ENCODE measurements around the gene CHRM4. TPM values are rescaled to one million over a fixed set of nuclear protein-coding genes. Genes with fewer than 3 reads are reported as not detected.

Gene CHRM4
- 1.3 TPM for total RNA-seq

GRCh38 chr11:46391578-46392420, at the start of gene CHRM4:
Gene CHRM4 (minus strand): TSS chr11:46391776. CDS start chr11:46386557, 5,219 bp downstream.
- Histone ChIP-seq H3K27me3 (ENCODE audit: insufficient read depth, low read length) (peaks cover 54% of the 10 kb centered on the region), H3K4me3 (ENCODE audit: low read length) (no peak within 1 kb of the TSS), H3K9me3 (ENCODE audit: low read depth, low read length) (no peaks in the 10 kb centered on the region), H3K4me1 (ENCODE audit: insufficient read depth, low read length) (peaks cover 41% of the 10 kb centered on the region)

- Histone ChIP-seq H3K4me3 (ENCODE audit: low read length) (no peak overlapping the region), H3K27me3 (ENCODE audit: insufficient read depth, low read length) (no peaks in the 10 kb centered on the region), H3K9me3 (ENCODE audit: low read depth, low read length) (no peaks in the 10 kb centered on the region), H3K4me1 (ENCODE audit: insufficient read depth, low read length) (no peaks in the 10 kb centered on the region)
Measured at GRCh38 chr11:46438211-46438610, 46.6 kb upstream of the CHRM4 start.

GRCh38 chr11:46437122-46437689, 45.6 kb upstream of the CHRM4 start:
- H3K27me3 ChIP-seq (ENCODE audit: insufficient read depth, low read length), result no peaks in the 10 kb centered on the region
- H3K9me3 ChIP-seq (ENCODE audit: low read depth, low read length), result no peaks in the 10 kb centered on the region
- H3K4me3 ChIP-seq (ENCODE audit: low read length), result no peak overlapping the region
- no peaks in the 10 kb centered on the region for H3K4me1 ChIP-seq (ENCODE audit: insufficient read depth, low read length)

GRCh38 chr11:46436113-46436512, 44.5 kb upstream of the CHRM4 start:
- Histone ChIP-seq H3K27me3 (ENCODE audit: insufficient read depth, low read length) (no peaks in the 10 kb centered on the region), H3K9me3 (ENCODE audit: low read depth, low read length) (no peaks in the 10 kb centered on the region), H3K4me3 (ENCODE audit: low read length) (no peak overlapping the region), H3K4me1 (ENCODE audit: insufficient read depth, low read length) (no peaks in the 10 kb centered on the region)

GRCh38 chr11:46435679-46436078, 44.1 kb upstream of the CHRM4 start:
- Histone ChIP-seq H3K9me3 (ENCODE audit: low read depth, low read length) (no peaks in the 10 kb centered on the region), H3K4me1 (ENCODE audit: insufficient read depth, low read length) (no peaks in the 10 kb centered on the region), H3K27me3 (ENCODE audit: insufficient read depth, low read length) (no peaks in the 10 kb centered on the region), H3K4me3 (ENCODE audit: low read length) (no peak overlapping the region)

- H3K4me3 ChIP-seq (ENCODE audit: low read length), result no peak overlapping the region
- H3K27me3 ChIP-seq (ENCODE audit: insufficient read depth, low read length), result no peaks in the 10 kb centered on the region
- no peaks in the 10 kb centered on the region for H3K9me3 ChIP-seq (ENCODE audit: low read depth, low read length)
- no peaks in the 10 kb centered on the region for H3K4me1 ChIP-seq (ENCODE audit: insufficient read depth, low read length)
Measured at GRCh38 chr11:46431211-46431610, 39.6 kb upstream of the CHRM4 start.

GRCh38 chr11:46429717-46430116, 38.1 kb upstream of the CHRM4 start:
- Histone ChIP-seq H3K27me3 (ENCODE audit: insufficient read depth, low read length) (no peaks in the 10 kb centered on the region), H3K4me1 (ENCODE audit: insufficient read depth, low read length) (no peaks in the 10 kb centered on the region), H3K9me3 (ENCODE audit: low read depth, low read length) (no peaks in the 10 kb centered on the region), H3K4me3 (ENCODE audit: low read length) (no peak overlapping the region)

- H3K9me3 ChIP-seq (ENCODE audit: low read depth, low read length), result no peaks in the 10 kb centered on the region
- no peak overlapping the region for H3K4me3 ChIP-seq (ENCODE audit: low read length)
- no peaks in the 10 kb centered on the region for H3K27me3 ChIP-seq (ENCODE audit: insufficient read depth, low read length)
- H3K4me1 ChIP-seq (ENCODE audit: insufficient read depth, low read length), result no peaks in the 10 kb centered on the region
Measured at GRCh38 chr11:46427364-46427763, 35.8 kb upstream of the CHRM4 start.

GRCh38 chr11:46426233-46426991, 34.8 kb upstream of the CHRM4 start:
- H3K27me3 ChIP-seq (ENCODE audit: insufficient read depth, low read length), result no peaks in the 10 kb centered on the region
- H3K4me1 ChIP-seq (ENCODE audit: insufficient read depth, low read length), result no peaks in the 10 kb centered on the region
- H3K9me3 ChIP-seq (ENCODE audit: low read depth, low read length), result no peaks in the 10 kb centered on the region
- no peak overlapping the region for H3K4me3 ChIP-seq (ENCODE audit: low read length)

GRCh38 chr11:46422588-46422987, 31.0 kb upstream of the CHRM4 start:
- H3K4me1 ChIP-seq (ENCODE audit: insufficient read depth, low read length), result no peaks in the 10 kb centered on the region
- H3K4me3 ChIP-seq (ENCODE audit: low read length), result no peak overlapping the region
- no peaks in the 10 kb centered on the region for H3K27me3 ChIP-seq (ENCODE audit: insufficient read depth, low read length)
- no peaks in the 10 kb centered on the region for H3K9me3 ChIP-seq (ENCODE audit: low read depth, low read length)

GRCh38 chr11:46421257-46421880, 29.8 kb upstream of the CHRM4 start:
- no peaks in the 10 kb centered on the region for H3K27me3 ChIP-seq (ENCODE audit: insufficient read depth, low read length)
- no peaks in the 10 kb centered on the region for H3K4me1 ChIP-seq (ENCODE audit: insufficient read depth, low read length)
- no peak overlapping the region for H3K4me3 ChIP-seq (ENCODE audit: low read length)
- no peaks in the 10 kb centered on the region for H3K9me3 ChIP-seq (ENCODE audit: low read depth, low read length)

- Histone ChIP-seq H3K4me3 (ENCODE audit: low read length) (no peak overlapping the region), H3K4me1 (ENCODE audit: insufficient read depth, low read length) (no peaks in the 10 kb centered on the region), H3K9me3 (ENCODE audit: low read depth, low read length) (no peaks in the 10 kb centered on the region), H3K27me3 (ENCODE audit: insufficient read depth, low read length) (no peaks in the 10 kb centered on the region)
Measured at GRCh38 chr11:46420513-46420912, 28.9 kb upstream of the CHRM4 start.

- H3K27me3 ChIP-seq (ENCODE audit: insufficient read depth, low read length), result no peaks in the 10 kb centered on the region
- H3K9me3 ChIP-seq (ENCODE audit: low read depth, low read length), result no peaks in the 10 kb centered on the region
- H3K4me3 ChIP-seq (ENCODE audit: low read length), result no peak overlapping the region
- no peaks in the 10 kb centered on the region for H3K4me1 ChIP-seq (ENCODE audit: insufficient read depth, low read length)
Measured at GRCh38 chr11:46418751-46419150, 27.2 kb upstream of the CHRM4 start.

- Histone ChIP-seq H3K4me1 (ENCODE audit: insufficient read depth, low read length) (no peaks in the 10 kb centered on the region), H3K27me3 (ENCODE audit: insufficient read depth, low read length) (no peaks in the 10 kb centered on the region), H3K9me3 (ENCODE audit: low read depth, low read length) (no peaks in the 10 kb centered on the region), H3K4me3 (ENCODE audit: low read length) (no peak overlapping the region)
Measured at GRCh38 chr11:46417711-46418110, 26.1 kb upstream of the CHRM4 start.

GRCh38 chr11:46414879-46415278, 23.3 kb upstream of the CHRM4 start:
- Histone ChIP-seq H3K27me3 (ENCODE audit: insufficient read depth, low read length) (no peaks in the 10 kb centered on the region), H3K4me3 (ENCODE audit: low read length) (no peak overlapping the region), H3K4me1 (ENCODE audit: insufficient read depth, low read length) (no peaks in the 10 kb centered on the region), H3K9me3 (ENCODE audit: low read depth, low read length) (no peaks in the 10 kb centered on the region)

All from mononuclear cell (primary cell).